Measurements from ENCODE around the gene ARSI. TPM values are rescaled to one million over a fixed set of nuclear protein-coding genes. Genes with fewer than 3 reads are reported as not detected.

ARSI gene
- total RNA-seq, 4 donors from 2014 or later = 2.7 to 5.4 (median 3.9) TPM

DNA sequence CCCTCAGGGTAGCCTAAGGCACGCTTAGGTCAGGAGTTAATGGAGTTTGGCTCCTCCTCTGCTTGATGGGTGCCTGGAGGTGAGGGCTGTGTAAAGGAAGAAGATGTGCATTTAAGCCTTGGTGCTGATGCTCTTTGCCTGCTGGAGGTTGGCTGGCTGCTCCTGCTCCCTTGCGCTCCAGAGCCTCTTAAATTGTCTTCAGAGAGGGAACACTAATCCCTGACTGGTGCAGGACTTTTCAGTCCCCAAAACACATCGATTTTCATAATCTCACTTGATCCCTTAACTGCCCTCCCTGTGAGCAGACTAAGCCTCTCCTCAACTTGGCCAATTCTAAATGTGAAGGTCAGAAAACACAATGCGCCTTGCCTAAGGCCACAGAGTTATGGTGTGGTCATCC lies 38.6 kb upstream of the ARSI start:
- WGBS = 70% methylated on average over 4 of the region's 4 CpGs
- Histone ChIP-seq H3K27me3 (no peaks in the 10 kb centered on the region), H3K4me1 (no peaks in the 10 kb centered on the region), H3K9me3 (no peaks in the 10 kb centered on the region), H3K27ac (no peak overlapping the region), H3K36me3 (no peaks in the 10 kb centered on the region), H3K4me3 (no peak overlapping the region)
- TF ChIP-seq POLR2AphosphoS5 (IDR thresholded peaks at IDR 0.05) = no peak
- TF ChIP-seq, protein P1, sequence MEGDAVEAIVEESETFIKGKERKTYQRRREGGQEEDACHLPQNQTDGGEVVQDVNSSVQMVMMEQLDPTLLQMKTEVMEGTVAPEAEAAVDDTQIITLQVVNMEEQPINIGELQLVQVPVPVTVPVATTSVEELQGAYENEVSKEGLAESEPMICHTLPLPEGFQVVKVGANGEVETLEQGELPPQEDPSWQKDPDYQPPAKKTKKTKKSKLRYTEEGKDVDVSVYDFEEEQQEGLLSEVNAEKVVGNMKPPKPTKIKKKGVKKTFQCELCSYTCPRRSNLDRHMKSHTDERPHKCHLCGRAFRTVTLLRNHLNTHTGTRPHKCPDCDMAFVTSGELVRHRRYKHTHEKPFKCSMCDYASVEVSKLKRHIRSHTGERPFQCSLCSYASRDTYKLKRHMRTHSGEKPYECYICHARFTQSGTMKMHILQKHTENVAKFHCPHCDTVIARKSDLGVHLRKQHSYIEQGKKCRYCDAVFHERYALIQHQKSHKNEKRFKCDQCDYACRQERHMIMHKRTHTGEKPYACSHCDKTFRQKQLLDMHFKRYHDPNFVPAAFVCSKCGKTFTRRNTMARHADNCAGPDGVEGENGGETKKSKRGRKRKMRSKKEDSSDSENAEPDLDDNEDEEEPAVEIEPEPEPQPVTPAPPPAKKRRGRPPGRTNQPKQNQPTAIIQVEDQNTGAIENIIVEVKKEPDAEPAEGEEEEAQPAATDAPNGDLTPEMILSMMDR (IDR thresholded peaks at IDR 0.05) = no peak
- no peak for TF ChIP-seq POLR2A (IDR thresholded peaks at IDR 0.05)
- TF ChIP-seq EP300 (IDR thresholded peaks at IDR 0.05) = no peak
- no peak for DNase-seq (ENCODE audit: low spot score in 2 of 2)

GRCh38 chr5:150340614-150341255 lies 38.0 kb upstream of the ARSI start:
- Histone ChIP-seq H3K4me1 (no peaks in the 10 kb centered on the region), H3K4me3 (no peak overlapping the region), H3K27ac (no peak overlapping the region), H3K36me3 (no peaks in the 10 kb centered on the region), H3K9me3 (no peaks in the 10 kb centered on the region), H3K27me3 (no peaks in the 10 kb centered on the region)
- DNase-seq (ENCODE audit: low spot score in 2 of 2) = no peak
- 84% methylated on average over 6 of the region's 7 CpGs for WGBS
- TF ChIP-seq POLR2AphosphoS5 (IDR thresholded peaks at IDR 0.05) = no peak
- no peak for TF ChIP-seq EP300 (IDR thresholded peaks at IDR 0.05)
- TF ChIP-seq, protein P1 (IDR thresholded peaks at IDR 0.05) = no peak

GRCh38 chr5:150339841-150340240 lies 37.1 kb upstream of the ARSI start:
- H3K27ac ChIP-seq = no peak overlapping the region
- H3K4me1 ChIP-seq = no peaks in the 10 kb centered on the region
- no peaks in the 10 kb centered on the region for H3K36me3 ChIP-seq
- no peaks in the 10 kb centered on the region for H3K27me3 ChIP-seq
- DNase-seq (ENCODE audit: low spot score in 2 of 2) = no peak
- TF ChIP-seq, protein P1 (IDR thresholded peaks at IDR 0.05) = no peak
- TF ChIP-seq POLR2AphosphoS5 (IDR thresholded peaks at IDR 0.05) = no peak
- no peak for TF ChIP-seq EP300 (IDR thresholded peaks at IDR 0.05)
- no peak for TF ChIP-seq POLR2A (IDR thresholded peaks at IDR 0.05)
- H3K9me3 ChIP-seq = no peaks in the 10 kb centered on the region
- WGBS = 95% methylated on average over 3 of the region's 4 CpGs
- no peak overlapping the region for H3K4me3 ChIP-seq

DNA sequence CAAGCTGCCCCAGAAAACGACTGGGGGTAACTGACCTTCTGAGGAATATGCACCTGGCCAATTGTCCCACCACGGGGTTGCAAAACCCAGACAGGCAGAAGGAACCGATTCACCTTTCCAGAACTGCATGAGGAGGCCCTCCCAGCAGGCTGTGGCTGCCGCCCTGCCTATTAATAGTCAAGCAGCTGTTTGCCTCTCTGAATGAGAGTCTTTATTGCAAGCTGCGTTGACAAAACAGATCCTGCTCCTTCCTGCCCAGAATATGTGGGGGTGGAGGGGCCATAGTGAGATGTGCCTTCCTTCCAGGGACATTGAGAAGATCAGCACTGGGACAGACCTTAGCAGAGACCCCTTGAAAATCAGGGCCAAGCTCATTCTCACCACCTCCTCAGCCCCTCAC lies 36.5 kb upstream of the ARSI start:
- Histone ChIP-seq H3K9me3 (no peaks in the 10 kb centered on the region), H3K36me3 (no peaks in the 10 kb centered on the region), H3K4me1 (no peaks in the 10 kb centered on the region), H3K27ac (no peak overlapping the region), H3K4me3 (no peak overlapping the region), H3K27me3 (no peaks in the 10 kb centered on the region)
- DNase-seq (ENCODE audit: low spot score in 2 of 2) = no peak
- 55% methylated on average over 2 of the region's 5 CpGs for WGBS
- TF ChIP-seq POLR2AphosphoS5 (IDR thresholded peaks at IDR 0.05) (no peak), EP300 (IDR thresholded peaks at IDR 0.05) (no peak), POLR2A (IDR thresholded peaks at IDR 0.05) (no peak)
- TF ChIP-seq, protein P1 (IDR thresholded peaks at IDR 0.05) = no peak

GRCh38 chr5:150338546-150338945 lies 35.8 kb upstream of the ARSI start:
- no peak for DNase-seq (ENCODE audit: low spot score in 2 of 2)
- Histone ChIP-seq H3K4me1 (no peaks in the 10 kb centered on the region), H3K36me3 (no peaks in the 10 kb centered on the region), H3K27ac (no peak overlapping the region), H3K9me3 (no peaks in the 10 kb centered on the region), H3K27me3 (no peaks in the 10 kb centered on the region), H3K4me3 (no peak overlapping the region)
- whole genome bisulfite sequencing = 90% methylated on average over 5 of the region's 11 CpGs
- TF ChIP-seq POLR2AphosphoS5 (IDR thresholded peaks at IDR 0.05) (no peak), POLR2A (IDR thresholded peaks at IDR 0.05) (no peak), EP300 (IDR thresholded peaks at IDR 0.05) (no peak)
- TF ChIP-seq, protein P1 (IDR thresholded peaks at IDR 0.05) = no peak
